Bone marrow (tissue), 2 donors: ENCODE measurements around the gene EFCAB5.
"Not testable (repeated sequence)": the region's sequence is repeated elsewhere in the genome, so short reads cannot be mapped to it uniquely, and the experiment has no call there.

Source experiments
- DNase-seq, 2 donors: peaks; one replicate each; lab custom pipeline; 2025; lab: John Stamatoyannopoulos, UW

EFCAB5 gene

GRCh38 chr17:30095507-30096244 lies 154.2 kb downstream of the EFCAB5 start:
- peak in 1 of 2 donors; percentile 39 for DNase-seq

- no peak for DNase-seq
Measured at GRCh38 chr17:30101686-30102390, 160.4 kb downstream of the EFCAB5 start.

DNA sequence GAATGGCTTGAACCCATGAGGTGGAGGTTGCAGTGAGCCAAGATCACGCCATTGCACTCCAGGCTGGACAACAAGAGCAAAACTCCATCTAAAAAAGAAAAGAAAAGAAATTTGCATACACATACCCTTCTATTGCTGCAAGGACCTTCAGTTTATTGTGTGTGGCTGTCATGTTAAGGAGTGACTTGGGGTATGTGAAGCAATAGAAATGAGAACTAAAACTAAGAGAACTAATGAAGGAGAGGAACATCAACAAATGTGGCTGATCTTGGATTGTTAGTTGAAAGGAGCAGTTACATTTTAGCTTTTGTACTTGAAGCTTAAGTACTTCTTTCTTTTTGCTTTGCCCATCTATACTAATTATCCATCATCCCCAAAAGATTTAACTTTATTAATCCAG lies 162.5 kb downstream of the EFCAB5 start:
- no peak for DNase-seq

DNA sequence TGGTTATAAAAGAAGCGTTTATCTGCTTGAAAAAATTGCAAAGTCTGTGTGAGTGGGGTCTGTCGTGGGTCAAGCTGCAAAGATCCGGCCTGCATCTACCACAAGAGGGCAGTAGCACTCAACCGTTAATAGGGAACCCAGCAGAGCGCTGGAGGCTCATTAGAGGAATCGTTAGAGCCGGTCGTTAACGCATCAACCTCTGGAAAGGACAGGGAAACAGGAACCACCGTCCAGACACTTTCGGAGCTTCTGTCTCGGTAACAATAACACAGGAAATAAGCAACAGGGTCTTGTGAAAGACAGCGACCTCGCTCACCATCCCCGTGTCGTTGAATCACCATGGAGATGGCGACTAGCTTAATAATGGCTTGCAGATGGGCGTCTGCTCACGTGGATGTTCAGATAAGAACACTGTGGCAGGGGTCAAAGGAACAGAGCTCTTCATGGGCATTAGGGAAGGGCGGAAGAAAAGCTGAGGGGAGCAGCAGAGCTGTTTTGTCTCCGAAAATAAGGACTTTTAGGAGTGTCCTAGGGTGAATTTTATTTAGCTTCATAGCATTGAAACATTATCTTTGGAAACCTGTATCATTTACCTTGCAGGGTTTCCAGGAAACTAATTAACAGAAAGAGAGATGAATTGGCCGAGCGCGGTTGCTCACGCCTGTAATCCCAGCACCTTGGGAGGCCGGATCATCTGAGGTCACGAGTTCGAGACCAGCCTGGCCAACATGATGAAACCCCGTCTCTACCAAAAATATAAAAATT lies 163.3 kb downstream of the EFCAB5 start:
- peak; percentile 53 to 90 for DNase-seq

GRCh38 chr17:30112794-30113193 lies 171.4 kb downstream of the EFCAB5 start:
- no peak for DNase-seq

GRCh38 chr17:30113213-30113612 lies 171.8 kb downstream of the EFCAB5 start:
- no peak for DNase-seq

- DNase-seq: no peak
Measured at GRCh38 chr17:30116345-30116660, 174.9 kb downstream of the EFCAB5 start.

DNA sequence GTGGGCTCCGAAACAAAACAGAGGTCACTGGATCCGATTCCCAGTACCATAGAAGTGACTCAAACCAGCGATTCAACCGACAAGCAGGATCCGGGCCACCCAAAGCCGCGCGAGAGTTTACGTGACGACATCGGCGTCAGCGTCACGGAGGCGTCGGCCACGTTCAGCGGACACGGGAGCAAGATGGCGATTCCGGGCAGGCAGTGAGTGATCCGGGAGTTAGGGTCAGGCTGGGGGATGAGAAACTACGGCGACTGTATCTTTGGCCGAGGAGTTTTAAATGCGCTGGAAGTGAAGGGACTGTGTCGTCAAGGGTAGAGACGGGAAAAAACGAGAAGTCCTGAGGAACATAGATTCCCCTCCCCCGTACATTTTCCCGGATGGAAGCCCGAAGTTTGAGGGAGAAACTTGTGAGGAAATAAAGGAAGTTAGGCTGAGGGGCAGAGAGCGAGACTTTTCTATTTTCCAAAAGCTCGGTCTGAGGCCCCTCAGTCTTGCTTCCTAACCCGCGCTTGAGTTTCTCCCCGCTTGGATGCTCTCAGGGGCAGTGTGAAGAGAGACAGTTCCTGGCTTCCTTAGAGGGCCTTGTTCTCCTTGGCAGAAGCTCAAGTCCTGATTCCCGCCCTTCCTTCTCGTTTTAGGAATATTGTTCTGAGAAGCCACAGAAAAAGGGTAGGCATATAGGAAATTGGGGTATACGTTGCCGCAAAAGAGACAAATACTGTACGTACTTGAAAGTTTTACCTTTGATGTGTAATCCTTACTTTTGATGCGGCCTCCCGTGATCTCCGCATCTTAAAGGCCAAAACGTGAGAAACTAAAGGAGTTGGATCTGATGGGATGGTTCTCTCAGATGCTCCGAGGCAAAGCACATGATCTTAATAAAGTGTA lies 175.5 kb downstream of the EFCAB5 start, which contains the start of gene NSRP1:
Gene NSRP1, plus strand, starts transcription at position 156 of the 891 bp plus-strand sequence. Its CDS starts 28 bp downstream, at position 184.
- DNase-seq: peak; percentile 81 to 83

DNA sequence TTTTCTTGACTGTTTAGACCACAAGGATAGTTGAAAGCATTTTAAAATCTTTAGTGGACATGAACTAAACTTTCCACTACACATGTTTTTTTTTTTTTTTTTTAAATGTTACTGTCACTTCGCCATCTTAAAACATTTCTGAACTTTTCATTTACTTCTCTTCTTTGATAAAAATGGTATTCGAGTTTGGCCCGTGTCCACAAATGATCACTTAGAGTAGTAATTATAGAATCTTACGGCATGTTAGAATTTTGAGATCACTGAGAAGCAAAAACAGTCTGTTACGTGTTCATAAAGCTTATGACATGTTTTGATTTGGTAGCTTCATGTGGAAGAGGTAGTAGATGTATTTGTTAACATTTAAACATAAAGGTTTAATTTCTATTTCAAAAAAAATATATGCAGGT lies 176.2 kb downstream of the EFCAB5 start:
- no peak for DNase-seq

GRCh38 chr17:30118635-30119034 lies 177.2 kb downstream of the EFCAB5 start:
- DNase-seq: not testable (repeated sequence)

- no peak for DNase-seq
Measured at GRCh38 chr17:30124273-30124796, 182.9 kb downstream of the EFCAB5 start.

DNA sequence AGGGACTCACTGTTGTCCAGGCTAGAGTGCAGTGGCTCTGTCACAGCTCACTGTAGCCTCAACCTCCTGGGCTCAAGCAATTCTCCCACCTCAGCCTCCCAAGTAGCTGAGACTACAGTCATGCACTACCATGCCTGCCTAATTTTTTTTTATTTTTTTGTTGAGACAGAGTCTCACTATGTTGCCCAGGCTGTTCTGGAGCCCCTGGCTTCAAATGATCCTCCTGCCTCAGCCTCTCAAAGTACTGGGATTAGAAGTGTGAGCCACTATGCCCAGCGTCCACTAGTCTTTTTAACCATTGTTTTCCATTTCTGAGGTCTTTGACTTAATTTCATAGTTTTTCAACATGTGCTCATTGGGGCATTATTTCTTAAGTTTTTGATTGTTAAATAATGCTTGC lies 188.7 kb downstream of the EFCAB5 start:
- DNase-seq: no peak

DNA sequence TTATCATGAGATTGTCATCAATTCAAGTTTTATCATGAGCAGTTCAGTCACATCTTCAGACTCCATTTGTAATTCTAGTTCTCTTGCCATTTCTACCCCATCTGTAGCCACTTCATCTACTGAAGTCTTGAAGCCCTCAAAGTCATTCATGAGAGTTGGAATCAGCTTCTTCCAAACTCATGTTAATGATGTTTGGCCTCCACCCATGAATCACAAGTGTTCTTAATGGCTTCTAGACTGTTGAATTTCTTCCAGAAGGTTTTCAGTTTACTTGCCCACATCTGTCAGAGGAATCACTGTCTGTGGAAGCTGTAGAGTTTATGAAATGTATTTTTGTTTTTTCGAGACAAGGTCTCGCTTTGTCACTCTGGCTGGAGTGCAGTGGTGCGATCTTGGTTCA lies 191.2 kb downstream of the EFCAB5 start:
- no peak for DNase-seq

GRCh38 chr17:30133197-30133596 lies 191.8 kb downstream of the EFCAB5 start:
- DNase-seq: no peak

DNA sequence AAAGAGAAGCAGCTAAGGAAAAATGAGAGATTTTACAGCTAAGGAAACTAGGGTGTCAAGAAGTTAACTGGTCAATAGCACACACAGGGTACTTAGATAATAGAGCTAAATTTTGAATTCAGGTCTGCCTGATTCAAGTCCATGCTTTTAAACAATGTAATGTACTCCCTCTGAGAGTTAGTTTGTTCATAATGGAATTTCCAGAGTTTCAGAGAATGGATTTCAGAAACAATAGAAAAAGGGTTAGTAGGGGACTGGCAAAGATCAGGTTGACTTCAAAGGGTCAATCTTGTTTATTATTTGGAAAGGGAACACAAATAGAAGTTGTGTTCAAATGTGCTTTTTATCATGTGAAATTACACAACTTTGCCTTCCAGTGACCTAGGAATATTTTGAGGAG lies 193.1 kb downstream of the EFCAB5 start:
- DNase-seq: no peak

DNA sequence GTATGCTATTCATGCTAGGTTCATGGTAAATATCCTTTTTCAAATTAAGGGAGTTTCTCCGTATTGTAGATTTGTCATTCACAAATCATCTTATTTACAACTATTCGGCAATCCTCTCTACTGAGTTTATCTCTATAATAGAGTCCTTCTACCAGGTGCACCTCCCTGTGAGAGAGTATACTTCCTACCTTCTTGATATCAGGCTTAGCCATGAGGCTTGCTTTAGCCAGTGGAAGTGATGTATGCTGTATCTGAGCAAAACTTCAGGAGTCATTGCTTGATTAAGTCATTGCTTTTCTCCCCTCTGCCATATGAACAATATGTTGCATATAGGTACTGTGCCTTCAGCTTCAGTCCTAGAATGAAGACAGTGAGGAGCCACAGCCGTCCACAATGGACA lies 195.7 kb downstream of the EFCAB5 start:
- DNase-seq: no peak

GRCh38 chr17:30147860-30148259 lies 206.4 kb downstream of the EFCAB5 start:
- not testable (repeated sequence) for DNase-seq

GRCh38 chr17:30148376-30148775 lies 206.9 kb downstream of the EFCAB5 start:
- no peak for DNase-seq

GRCh38 chr17:30151471-30151870 lies 210.0 kb downstream of the EFCAB5 start:
- no peak for DNase-seq

- DNase-seq: no peak
Measured at GRCh38 chr17:30153463-30153862, 212.0 kb downstream of the EFCAB5 start.

DNA sequence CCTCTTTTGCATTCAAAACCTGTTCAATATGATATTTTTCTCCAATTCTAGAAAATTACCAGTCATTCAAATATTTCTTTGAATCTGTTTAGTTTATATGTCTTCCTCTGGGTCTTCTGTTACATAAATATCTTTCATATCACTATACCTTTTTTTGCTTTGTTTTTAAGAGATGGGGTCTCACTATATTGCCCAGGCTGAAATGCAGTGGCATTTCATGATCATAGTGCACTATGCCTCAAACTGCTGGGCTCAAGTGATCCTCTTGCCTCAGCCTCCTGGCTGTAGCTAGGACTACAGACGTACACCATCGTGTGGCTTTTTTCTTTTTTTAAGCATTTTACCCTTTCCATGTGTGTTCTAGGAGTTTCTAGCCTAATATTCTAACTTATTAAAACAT lies 214.0 kb downstream of the EFCAB5 start:
- no peak for DNase-seq
